ENCODE data around the gene SNRPB2.

The SNRPB2 gene

GRCh38 chr20:16729565-16730460 is at the start of gene SNRPB2:
Gene SNRPB2 (plus strand): TSS chr20:16730026. CDS start chr20:16731703, 1,677 bp downstream.
- TF ChIP-seq CTCF (IDR thresholded peaks at IDR 0.05; ENCODE audit: insufficient read depth, low read depth, low read length, missing control alignments), result no peak
- peak; percentile 96 for DNase-seq (ENCODE audit: low read depth)
- H3K4me3 ChIP-seq (ENCODE audit: low read depth, low read length), result peak within 1 kb of the TSS; percentile 82

GRCh38 chr20:16684416-16684815 is 45.4 kb upstream of the SNRPB2 start:
- no peak for DNase-seq (ENCODE audit: low read depth)

DNA sequence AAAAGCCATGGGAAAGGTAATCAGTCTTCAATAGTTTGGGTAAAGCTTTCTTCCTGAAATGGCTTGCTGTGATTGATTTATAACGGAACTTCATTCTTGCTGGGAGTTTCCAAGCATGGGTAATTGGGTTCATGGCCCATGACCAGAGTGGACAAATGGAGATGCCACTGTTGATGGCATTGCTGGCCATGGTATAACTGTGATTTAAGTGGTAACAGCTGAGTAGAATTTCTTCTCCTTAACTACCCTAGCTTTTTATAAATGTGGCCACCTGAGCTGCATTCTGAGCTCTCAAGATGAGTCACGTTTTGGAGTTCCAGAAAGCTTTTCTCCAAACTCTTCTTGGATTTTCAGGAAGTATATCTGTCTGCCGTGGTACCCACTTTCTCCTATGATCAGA is 39.9 kb upstream of the SNRPB2 start:
- H3K4me3 ChIP-seq (ENCODE audit: low read depth, low read length), result no peak overlapping the region
- no peak for DNase-seq (ENCODE audit: low read depth)
- no peak for TF ChIP-seq CTCF (IDR thresholded peaks at IDR 0.05; ENCODE audit: insufficient read depth, low read depth, low read length, missing control alignments)

More at GRCh38 chr20:16684416-16684815, 45.4 kb upstream of the SNRPB2 start:
- no peak overlapping the region for H3K4me3 ChIP-seq (ENCODE audit: low read depth, low read length)
- TF ChIP-seq CTCF (IDR thresholded peaks at IDR 0.05; ENCODE audit: insufficient read depth, low read depth, low read length, missing control alignments), result no peak

DNA sequence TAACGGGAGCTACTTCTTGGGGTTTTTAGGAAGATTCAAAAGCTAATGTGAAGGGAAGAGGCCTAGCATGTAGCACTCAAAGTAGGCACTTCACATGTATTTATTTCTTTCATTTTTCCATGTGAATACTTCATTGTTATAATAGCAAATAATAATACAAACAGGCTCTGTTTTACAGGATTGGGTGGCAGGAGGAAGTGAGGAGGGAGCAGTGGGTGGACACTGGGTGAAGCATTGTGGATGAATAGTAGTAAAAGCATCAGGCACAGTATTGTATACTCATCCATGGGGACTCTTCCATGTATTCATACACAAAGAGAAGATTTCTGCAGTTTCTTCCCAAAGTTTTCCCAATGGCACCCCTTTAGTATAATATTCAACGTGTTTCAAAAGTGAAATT is 38.4 kb upstream of the SNRPB2 start:
- H3K4me3 ChIP-seq (ENCODE audit: low read depth, low read length), result no peak overlapping the region
- TF ChIP-seq CTCF (IDR thresholded peaks at IDR 0.05; ENCODE audit: insufficient read depth, low read depth, low read length, missing control alignments), result no peak
- DNase-seq (ENCODE audit: low read depth), result no peak

GRCh38 chr20:16692009-16692408 is 37.8 kb upstream of the SNRPB2 start:
- no peak overlapping the region for H3K4me3 ChIP-seq (ENCODE audit: low read depth, low read length)
- no peak for DNase-seq (ENCODE audit: low read depth)
- no peak for TF ChIP-seq CTCF (IDR thresholded peaks at IDR 0.05; ENCODE audit: insufficient read depth, low read depth, low read length, missing control alignments)

DNA sequence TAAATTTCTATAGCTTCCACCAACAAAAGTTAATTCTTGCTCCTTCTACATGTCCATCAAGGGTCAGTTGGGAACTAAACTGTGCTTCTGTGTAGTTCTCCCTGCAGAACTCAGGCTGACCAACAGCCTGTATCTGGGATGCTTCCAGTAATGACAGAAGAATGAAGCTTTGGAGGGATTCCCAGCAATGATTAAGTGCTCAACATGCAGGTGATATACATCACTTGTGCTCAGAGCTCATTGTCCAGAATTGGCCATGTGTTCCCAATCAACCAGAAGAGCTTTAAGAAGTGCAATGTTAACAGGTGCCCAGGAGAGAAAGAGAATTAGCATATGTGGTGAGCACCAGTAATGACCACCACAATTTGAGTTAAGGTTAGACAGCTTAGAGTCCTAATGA is 37.4 kb upstream of the SNRPB2 start:
- no peak for DNase-seq (ENCODE audit: low read depth)
- H3K4me3 ChIP-seq (ENCODE audit: low read depth, low read length), result no peak overlapping the region
- no peak for TF ChIP-seq CTCF (IDR thresholded peaks at IDR 0.05; ENCODE audit: insufficient read depth, low read depth, low read length, missing control alignments)
